IMR-90 (cell line): ENCODE measurements around the gene TRIM38.

Experiments
- BHLHE40 ChIP-seq: fragments of 150-350 bp; IDR thresholded peaks from 2 replicates; pipeline ENCODE4 v1.6.1; 2016; ENCODE audit warnings: mild to moderate bottlenecking, low read depth, low read length
- CTCF ChIP-seq: conservative IDR thresholded peaks from 2 replicates; pipeline ENCODE4 v1.5.1; 2012; ENCODE audit warnings: mild to moderate bottlenecking, low read depth, low read length, improper control_type of control experiment
- ELK1 ChIP-seq: fragments of 150-350 bp; IDR thresholded peaks from 2 replicates; pipeline ENCODE4 v1.6.1; 2016; ENCODE audit warnings: low read depth, mild to moderate bottlenecking, low read length, moderate library complexity, borderline replicate concordance
- POLR2A ChIP-seq: IDR thresholded peaks from 2 replicates; pipeline ENCODE4 v1.6.1; 2012; ENCODE audit warnings: mild to moderate bottlenecking, low read depth, low read length
- RAD21 ChIP-seq: IDR thresholded peaks from 2 replicates; pipeline ENCODE4 v1.6.1; 2012; ENCODE audit warnings: low read length, improper control_type of control experiment
- RCOR1 ChIP-seq: IDR thresholded peaks from 2 replicates; pipeline ENCODE4 v1.6.1; 2012; ENCODE audit warnings: mild to moderate bottlenecking, low read length, improper control_type of control experiment; ENCODE audit not compliant: insufficient replicate concordance
- USF2 ChIP-seq: fragments of 150-350 bp; IDR thresholded peaks from 2 replicates; pipeline ENCODE4 v1.6.1; 2017; ENCODE audit warnings: mild to moderate bottlenecking, antibody characterized with exemption, low read length, low read depth

GRCh38 chr6:25934735-25935313 lies 27.8 kb upstream of the TRIM38 start:
- TF ChIP-seq POLR2A, result no peak
- TF ChIP-seq CTCF, result no peak
- TF ChIP-seq RCOR1, result no peak
- TF ChIP-seq ELK1, result no peak
- TF ChIP-seq BHLHE40, result no peak
- no peak for TF ChIP-seq RAD21
- no peak for TF ChIP-seq USF2
